HFF-Myc (cell line): ENCODE data around the gene ZNF76.

Source experiments
- DNase-seq: peaks from one replicate; pipeline ENCODE4 v3.0.0-alpha.2; 2011; ENCODE audit warnings: low read depth; ENCODE audit errors: extremely low read depth
- H3K4me3 ChIP-seq: replicated peaks from 2 replicates; pipeline ENCODE4 v1.5.1; 2011; ENCODE audit warnings: low read depth, mild to moderate bottlenecking, control low read depth, low read length
- CTCF ChIP-seq: IDR thresholded peaks from 2 replicates; pipeline ENCODE4 v1.5.1; 2012; ENCODE audit warnings: mild to moderate bottlenecking, low read depth, low read length, control low read depth; ENCODE audit errors: missing control alignments

Gene ZNF76

GRCh38 chr6:35312076-35312800, 52.7 kb downstream of the ZNF76 start:
- no peak for TF ChIP-seq CTCF
- no peak overlapping the region for H3K4me3 ChIP-seq
- DNase-seq, result no peak

- no peak overlapping the region for H3K4me3 ChIP-seq
- DNase-seq, result no peak
Measured at GRCh38 chr6:35312807-35313206, 53.3 kb downstream of the ZNF76 start.

GRCh38 chr6:35317483-35318195, 58.1 kb downstream of the ZNF76 start:
- no peak for DNase-seq
- H3K4me3 ChIP-seq, result peak overlapping the region; percentile 48
- TF ChIP-seq CTCF, result no peak

More at GRCh38 chr6:35312807-35313206, 53.3 kb downstream of the ZNF76 start:
- TF ChIP-seq CTCF, result no peak

- DNase-seq, result no peak
- H3K4me3 ChIP-seq, result peak overlapping the region; percentile 48
Measured at GRCh38 chr6:35318196-35319171, 58.9 kb downstream of the ZNF76 start.

GRCh38 chr6:35319346-35320030, 60.0 kb downstream of the ZNF76 start:
- TF ChIP-seq CTCF, result no peak
- H3K4me3 ChIP-seq, result no peak overlapping the region

More at GRCh38 chr6:35318196-35319171, 58.9 kb downstream of the ZNF76 start:
- TF ChIP-seq CTCF, result no peak

GRCh38 chr6:35320031-35320410, 60.5 kb downstream of the ZNF76 start:
- H3K4me3 ChIP-seq, result no peak overlapping the region
- no peak for TF ChIP-seq CTCF

More at GRCh38 chr6:35319346-35320030, 60.0 kb downstream of the ZNF76 start:
- no peak for DNase-seq

More at GRCh38 chr6:35320031-35320410, 60.5 kb downstream of the ZNF76 start:
- DNase-seq, result no peak
